ENCODE data around the gene ZBTB4.

DNA sequence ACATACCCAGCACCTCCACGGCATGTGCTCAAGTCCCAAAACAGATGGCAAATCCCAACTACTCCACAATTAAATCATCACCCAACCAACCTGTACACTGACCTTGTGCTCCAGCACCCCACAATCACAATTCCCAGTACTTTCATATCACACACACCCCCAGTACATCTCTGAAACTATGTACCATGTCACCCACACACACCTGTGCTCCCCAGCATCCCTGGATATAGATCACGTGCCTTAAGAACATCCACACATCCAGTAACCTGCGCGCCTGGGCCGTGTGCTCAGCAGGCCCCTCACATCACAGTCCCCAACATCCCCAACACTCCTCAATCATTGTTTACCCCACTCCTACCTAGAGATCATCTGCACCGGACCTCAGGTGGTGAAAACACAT lies 69.7 kb downstream of the ZBTB4 start:
- TF ChIP-seq, protein P1, sequence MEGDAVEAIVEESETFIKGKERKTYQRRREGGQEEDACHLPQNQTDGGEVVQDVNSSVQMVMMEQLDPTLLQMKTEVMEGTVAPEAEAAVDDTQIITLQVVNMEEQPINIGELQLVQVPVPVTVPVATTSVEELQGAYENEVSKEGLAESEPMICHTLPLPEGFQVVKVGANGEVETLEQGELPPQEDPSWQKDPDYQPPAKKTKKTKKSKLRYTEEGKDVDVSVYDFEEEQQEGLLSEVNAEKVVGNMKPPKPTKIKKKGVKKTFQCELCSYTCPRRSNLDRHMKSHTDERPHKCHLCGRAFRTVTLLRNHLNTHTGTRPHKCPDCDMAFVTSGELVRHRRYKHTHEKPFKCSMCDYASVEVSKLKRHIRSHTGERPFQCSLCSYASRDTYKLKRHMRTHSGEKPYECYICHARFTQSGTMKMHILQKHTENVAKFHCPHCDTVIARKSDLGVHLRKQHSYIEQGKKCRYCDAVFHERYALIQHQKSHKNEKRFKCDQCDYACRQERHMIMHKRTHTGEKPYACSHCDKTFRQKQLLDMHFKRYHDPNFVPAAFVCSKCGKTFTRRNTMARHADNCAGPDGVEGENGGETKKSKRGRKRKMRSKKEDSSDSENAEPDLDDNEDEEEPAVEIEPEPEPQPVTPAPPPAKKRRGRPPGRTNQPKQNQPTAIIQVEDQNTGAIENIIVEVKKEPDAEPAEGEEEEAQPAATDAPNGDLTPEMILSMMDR (IDR thresholded peaks at IDR 0.05): no peak
- no peak for TF ChIP-seq POLR2AphosphoS5 (IDR thresholded peaks at IDR 0.05; ENCODE audit: insufficient read depth in 1 of 2, low read depth in 1 of 2)
- TF ChIP-seq POLR2A (IDR thresholded peaks at IDR 0.05): no peak

Data from vagina (tissue), 2 donors.